Measurements from ENCODE around the gene ARHGAP24. TPM values are rescaled to one million over a fixed set of nuclear protein-coding genes. Genes with fewer than 3 reads are reported as not detected.
A peak's percentile ranks its signal among the peaks of the same experiment; 100 is the strongest.

The ARHGAP24 gene
- polyA plus RNA-seq, 4 donors: 109 to 126 (median 121) TPM

DNA sequence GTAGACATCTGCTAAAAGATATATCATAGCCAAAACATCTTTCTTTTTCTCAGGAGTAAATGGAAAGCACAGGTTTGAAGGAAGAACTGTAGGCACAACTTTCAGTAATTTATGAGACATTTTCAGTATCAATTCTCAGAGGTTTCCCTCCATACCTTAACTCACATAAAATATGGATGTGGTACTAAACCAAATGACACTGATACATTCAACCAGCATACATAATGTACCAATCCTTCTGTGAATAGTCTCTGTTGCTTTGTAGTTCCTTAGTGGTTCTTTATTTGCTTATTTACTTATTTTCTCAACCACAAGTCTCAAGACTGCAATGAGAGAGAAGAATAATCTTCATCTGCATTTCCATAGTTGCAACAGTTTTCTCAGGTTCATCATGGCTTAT, 96.1 kb downstream of the ARHGAP24 start:
- DNase-seq (ENCODE audit: low read depth in 4 of 4, low spot score in 3 of 4): no peak

DNA sequence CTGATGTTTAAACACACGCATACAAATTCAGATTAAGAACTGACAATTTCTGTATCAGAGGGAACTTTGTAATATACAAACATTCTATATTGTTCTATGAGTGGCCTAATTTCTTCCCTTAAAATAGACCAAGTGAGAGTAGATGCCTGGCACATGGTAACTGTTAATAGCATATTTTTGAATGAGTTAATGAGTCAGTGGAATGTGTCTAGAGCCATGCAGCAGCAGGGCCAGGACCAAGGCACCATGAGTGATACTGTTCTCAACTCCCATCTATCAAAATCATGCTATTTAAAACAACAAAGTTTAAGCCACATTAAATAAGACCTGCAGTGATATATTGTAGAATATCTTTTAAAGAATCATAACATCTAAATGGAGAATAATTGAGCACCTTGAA, 98.3 kb downstream of the ARHGAP24 start:
- DNase-seq (ENCODE audit: low read depth in 4 of 4, low spot score in 3 of 4): no peak

DNA sequence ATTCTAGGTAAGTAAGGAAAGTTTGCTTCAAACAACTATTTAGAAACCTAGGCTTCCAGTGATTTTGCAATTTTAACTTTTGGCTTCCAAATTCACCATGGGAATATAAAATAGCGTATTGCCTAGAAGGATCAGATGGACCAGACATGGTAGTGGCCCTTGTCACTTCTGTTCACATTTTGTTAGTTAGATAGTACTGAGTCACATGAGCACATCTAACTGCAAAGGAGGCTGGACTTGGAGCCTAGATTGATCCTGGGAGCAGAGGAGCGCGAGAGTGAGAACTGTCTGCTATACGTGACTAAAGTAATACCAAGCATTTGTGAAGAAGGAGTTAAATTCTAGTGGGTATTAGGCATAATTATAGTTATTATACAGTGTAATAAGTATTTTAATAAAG, 102.4 kb downstream of the ARHGAP24 start:
- no peak for DNase-seq (ENCODE audit: low read depth in 4 of 4, low spot score in 3 of 4)

DNA sequence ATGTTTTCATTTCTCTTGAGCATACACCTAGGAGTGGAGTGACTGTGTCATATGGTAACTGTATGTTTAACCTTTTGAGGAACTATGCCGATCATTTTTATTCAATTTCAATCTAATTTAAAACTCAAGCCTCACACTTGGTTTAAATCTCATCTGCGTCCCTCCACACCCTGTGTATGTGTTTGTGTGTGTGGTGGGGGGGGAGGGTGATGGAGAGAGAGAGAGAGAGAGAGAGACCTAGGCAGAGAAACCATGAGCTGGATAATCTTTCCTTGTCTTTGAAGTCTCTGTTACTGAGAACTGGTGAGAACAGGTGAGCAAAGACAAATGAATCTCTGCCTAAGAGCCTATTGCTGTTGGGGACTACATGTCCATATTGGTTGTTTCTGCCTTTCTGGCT, 105.0 kb downstream of the ARHGAP24 start:
- no peak for DNase-seq (ENCODE audit: low read depth in 4 of 4, low spot score in 3 of 4)

DNA sequence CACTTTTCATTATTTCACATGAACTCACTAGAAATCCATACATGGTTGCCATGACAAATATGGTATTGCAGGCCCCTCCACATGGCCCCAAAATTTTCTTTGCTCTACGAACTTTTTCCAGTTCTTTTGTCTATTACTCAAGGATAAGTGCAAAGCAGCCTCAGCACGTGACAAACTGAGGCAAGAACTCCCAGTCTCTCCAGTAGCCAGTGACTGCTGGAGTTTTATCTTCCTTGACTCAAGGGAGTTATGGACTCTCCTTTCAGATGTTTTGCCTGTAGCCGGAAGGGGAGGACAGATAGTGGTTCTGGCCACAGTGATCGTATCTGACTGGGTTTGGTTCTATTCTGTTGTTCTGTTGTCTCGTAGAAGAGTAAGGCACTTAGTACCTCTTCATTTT, 105.5 kb downstream of the ARHGAP24 start:
- no peak for DNase-seq (ENCODE audit: low read depth in 4 of 4, low spot score in 3 of 4)

DNA sequence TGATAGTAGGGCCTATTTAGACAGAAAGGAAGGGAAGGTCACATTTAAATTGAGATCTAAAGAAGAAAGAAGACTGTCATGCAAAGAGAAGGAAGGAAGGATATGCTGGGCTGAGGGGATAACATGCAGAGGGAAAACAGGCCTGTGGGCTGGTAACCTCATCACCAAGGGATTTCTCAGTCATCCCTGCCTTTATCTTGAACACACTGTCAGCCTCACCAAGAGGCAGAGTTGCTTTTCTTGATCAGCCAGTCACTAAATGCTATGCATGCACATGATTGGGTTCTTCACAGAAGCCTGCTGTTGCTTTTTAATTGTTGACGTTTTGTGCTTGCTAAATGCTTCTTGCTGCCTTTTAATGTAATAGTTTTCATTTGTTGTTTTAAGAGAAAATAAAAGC, 113.0 kb downstream of the ARHGAP24 start:
- no peak for DNase-seq (ENCODE audit: low read depth in 4 of 4, low spot score in 3 of 4)

DNA sequence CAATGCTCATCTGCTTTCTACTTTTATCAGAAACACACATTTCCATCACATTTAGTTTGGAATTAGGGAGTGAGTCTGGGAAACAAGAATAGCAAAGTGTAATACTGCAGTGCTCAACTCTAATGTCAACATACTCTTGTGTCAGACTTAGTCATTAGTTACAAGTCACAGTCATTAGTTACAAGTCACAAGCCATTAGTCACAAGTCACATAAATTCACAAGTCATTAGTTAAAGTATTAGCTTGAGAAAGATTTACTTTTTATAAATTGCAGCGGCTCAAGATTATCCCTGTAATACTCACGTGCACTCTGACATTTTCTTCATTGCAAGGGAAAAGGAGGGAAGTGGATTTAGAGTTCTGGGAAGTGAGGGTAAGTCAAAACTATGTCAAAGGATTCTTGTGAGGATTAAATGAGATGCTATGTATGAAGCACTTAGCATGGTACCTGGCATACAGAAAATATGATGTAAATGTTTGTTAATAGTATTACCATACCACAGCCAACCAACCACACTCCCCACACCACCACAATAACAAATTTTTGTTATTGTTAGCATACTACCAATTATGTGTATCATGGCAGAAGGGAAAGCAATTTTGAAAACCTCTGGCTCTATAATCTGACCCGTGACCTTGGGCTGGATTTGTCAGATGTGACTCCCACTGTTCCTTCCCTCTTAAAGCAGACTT, 116.6 kb downstream of the ARHGAP24 start:
- peak in 2 of 4 donors; percentile 8 to 10 for DNase-seq (ENCODE audit: low read depth in 4 of 4, low spot score in 3 of 4)

DNA sequence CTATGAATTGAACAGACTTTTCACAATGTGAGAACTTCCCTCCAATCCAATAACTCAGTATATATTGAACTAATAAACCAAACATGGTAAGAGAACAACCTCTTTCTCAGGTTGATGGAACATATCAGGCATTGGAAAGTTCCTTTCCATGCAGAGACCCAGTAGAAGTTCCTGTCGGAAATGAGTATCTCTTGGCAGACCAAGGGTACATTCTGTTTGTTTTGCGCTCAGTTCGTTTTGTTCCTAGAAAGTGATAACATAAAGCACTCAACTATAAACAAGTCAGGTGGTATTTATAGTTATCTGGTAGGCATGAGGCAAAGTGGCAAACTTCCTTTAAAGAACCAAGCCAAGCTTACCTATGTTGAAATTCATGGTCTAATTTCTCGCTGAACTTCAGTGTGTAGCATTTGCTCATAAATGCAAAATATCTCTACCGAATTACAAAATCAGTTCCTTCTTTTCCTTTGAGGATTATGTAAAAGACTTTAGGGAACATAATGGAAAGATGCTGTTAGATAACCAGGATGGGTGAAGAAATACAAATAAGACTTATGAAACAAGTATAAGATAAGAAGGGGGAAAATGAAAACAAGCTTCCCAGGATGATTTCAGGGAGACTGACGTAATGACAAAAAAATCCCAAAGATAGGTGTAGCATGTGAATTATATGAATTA, 120.3 kb downstream of the ARHGAP24 start:
- no peak for DNase-seq (ENCODE audit: low read depth in 4 of 4, low spot score in 3 of 4)

DNA sequence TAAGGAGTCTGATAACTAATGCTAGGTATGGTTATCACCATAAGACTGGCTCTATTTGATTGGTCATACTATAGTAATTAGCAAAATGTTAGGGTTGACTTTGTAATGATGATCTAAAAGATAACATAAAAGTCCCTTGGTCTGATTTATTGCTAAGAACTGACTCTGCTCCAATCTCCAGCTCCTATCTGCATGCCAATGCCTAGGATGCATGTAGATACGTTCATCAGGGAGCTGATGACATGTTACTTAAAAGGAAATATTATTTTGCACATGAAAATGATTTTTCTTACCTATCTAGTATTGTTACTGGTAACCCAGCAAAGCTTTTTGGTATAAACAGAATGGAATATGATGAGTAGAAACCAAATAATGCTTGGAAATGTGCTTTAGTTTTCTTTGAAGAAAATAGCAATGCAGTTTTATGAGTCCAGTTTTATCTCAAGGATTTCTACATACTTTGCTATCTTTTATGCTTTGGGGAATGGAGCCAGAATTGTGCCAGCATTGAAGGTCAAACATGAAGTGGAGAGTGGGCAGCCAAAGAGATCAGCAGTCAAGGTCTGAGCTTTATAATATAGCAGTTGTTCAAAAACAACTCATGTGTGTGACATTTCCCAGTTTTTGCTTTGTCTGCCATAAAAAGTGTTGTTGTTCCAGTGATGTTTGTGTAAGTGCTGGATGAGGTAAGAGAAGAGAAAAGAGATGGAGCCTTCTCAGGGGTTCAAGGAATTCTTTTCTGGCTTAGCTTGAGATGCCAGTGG, 121.0 kb downstream of the ARHGAP24 start:
- no peak for DNase-seq (ENCODE audit: low read depth in 4 of 4, low spot score in 3 of 4)

DNA sequence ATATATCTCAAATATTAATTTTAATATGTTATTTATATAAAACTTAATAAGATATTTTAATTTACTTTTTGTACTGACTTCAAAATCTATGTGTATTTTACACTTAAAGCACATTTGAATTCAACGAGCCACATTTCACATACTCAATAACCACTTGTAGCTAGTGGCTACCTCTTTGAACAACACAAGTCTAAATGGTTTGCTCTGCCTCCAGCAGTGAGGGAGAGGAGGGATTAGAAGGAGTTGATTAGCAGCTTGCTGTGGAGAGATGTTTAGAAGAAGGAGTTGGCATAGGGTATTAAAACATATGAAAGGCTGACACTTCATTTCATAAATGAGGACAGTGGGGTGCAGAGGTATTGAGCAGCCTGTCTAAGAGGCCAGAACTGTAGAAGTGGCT, 124.0 kb downstream of the ARHGAP24 start:
- DNase-seq (ENCODE audit: low read depth in 4 of 4, low spot score in 3 of 4): no peak

DNA sequence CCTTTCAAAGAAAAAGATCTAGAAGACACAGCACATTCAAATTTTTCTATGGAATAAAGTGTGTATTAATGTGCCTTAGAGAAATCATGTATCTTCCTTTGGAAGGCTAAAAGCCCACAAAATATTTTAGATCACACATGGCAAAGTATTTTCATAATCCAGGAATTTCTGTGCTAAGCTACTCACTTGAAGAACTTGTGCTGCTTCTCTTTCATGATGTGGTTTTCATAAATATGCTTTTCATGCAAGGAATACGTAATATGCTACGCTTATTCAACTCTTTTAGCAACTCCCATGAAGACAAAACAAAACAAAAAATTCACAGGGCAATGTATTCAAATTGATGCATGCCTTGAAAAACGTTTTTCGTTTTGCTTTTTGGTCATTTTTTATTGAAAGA, 125.6 kb downstream of the ARHGAP24 start:
- DNase-seq (ENCODE audit: low read depth in 4 of 4, low spot score in 3 of 4): no peak

DNA sequence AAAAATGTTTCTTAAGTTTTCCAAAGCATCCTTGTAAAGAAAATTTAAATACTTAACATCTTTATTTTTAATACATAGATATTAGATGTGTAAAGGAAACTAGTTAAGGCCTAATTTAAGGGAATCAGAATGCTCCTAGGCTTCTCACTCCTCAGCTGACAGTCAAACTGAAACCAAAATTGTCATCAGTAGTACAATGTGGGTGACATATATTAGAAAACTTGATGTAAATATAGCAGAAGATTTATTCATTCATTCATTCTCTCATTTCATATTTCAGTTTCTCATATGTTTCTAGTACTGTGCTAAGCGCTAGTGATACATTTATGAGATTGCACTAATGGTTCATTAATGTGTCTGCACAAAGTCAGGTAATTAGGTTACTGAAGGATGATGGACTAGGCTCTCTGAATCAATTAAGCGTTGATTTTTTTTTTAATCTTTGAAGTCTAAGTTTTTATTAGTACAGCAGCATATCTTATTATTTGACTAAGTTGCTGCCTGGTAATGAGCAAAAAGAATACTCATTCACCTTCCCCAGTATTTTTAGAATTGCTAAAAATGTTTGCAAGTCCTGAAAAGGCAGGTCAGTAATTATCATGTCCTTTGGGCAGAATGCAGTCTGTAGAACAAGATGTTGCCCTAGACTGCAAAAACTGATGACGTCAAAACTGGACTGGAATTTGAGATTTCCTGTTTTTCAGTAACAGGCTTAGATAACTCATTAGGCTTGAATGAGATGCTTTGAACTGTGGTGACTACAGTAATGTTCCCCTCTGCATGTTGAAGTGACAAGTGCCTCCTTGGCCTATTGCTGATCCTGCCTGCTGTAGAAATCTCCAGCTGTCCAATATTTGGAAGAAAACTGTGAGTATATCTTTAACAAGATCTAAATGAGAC, 128.7 kb downstream of the ARHGAP24 start:
- DNase-seq (ENCODE audit: low read depth in 4 of 4, low spot score in 3 of 4): peak in 1 of 4 donors; percentile 8

DNA sequence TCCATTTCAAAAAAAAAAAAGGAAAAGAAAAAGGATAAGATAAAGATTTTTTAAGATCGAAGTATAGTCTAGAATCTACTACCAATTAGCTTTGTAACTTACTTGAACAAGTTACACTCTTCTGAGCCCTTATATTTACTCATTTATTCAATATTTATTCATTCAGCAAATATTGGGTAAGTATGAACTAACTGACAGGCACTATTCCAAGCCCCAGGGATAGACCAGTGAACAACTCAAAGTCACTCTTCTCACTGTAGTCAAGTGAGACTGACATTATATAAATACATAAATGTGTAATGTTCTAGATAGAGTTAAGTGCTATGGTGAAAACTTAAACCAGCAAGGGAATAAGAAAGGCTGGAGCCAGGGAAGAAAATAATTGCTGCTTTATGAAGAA, 131.6 kb downstream of the ARHGAP24 start:
- no peak for DNase-seq (ENCODE audit: low read depth in 4 of 4, low spot score in 3 of 4)

DNA sequence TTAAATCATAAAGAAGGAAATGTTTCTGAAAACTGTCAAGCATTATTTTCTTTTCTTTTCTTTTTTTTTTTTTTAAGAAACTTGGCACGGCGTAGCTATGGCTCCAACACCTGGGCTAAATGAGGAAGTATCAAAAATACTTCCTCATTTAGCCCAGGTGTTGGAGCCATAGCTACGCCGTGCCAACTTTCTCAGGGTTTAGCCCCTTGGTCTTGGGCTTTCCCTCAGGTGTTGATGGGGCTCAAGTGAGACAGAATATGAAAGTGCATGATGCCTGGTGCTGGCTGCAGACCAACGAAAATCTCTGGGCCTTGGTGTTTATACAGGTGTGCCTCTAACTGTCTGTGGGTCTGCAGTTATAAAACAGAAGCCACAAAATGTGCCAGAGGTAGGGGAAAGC, 132.7 kb downstream of the ARHGAP24 start:
- no peak for DNase-seq (ENCODE audit: low read depth in 4 of 4, low spot score in 3 of 4)

DNA sequence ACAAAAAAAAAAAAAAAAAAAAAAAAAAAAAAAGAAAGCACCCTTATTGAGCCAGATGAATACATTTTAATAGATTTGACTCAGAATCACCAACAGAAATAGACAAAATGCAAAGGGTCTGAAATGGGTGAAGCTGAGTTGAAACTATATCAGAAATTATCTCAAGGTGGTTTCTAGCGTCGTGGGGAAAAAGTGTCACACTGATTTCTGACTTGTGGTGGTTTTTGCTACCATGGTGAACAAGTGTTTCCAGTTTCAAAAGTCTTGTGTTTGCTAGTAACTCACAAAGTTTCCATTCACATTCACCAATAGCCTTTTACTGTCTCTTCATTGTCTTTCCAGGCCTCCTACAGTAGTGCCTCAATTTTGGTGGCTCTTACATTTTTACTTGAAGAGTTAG, 135.5 kb downstream of the ARHGAP24 start:
- no peak for DNase-seq (ENCODE audit: low read depth in 4 of 4, low spot score in 3 of 4)

DNA sequence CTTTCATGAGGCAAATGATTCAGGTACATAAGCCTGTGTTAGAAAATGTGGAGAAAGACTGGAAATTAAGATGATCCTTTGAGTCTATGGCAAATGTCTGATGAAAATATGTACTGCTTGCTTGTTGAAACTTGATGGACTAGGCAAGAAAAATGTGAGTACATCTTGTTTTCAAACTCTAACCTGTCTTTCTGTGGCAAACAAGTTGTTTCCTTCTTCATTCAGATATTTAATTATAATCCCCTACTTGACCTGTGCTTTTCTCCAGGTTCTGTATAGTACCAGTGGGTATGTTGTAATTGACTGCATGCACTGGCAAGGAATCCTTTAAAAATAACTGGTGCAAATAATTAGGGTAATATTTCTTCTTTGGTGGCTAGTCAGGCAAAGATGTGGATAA, 136.7 kb downstream of the ARHGAP24 start:
- DNase-seq (ENCODE audit: low read depth in 4 of 4, low spot score in 3 of 4): no peak

DNA sequence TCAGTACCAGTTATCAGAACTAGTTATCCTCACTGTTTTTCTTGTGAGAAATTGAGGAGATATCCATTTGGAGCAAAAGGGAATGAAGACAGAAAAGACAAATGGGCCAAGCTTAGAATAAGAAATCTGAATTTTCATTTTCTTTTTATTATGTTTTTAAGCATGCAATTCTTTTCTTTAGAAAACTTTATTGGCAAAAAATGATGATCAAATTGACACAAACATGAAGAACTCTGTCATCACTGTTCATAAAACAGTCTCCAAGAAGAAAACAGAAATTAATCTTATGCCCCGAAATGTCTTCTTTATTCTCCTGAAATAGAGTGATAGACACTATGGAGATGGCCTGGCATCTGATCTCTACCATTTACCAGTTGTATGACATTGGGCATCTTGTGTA, 139.0 kb downstream of the ARHGAP24 start:
- no peak for DNase-seq (ENCODE audit: low read depth in 4 of 4, low spot score in 3 of 4)

DNA sequence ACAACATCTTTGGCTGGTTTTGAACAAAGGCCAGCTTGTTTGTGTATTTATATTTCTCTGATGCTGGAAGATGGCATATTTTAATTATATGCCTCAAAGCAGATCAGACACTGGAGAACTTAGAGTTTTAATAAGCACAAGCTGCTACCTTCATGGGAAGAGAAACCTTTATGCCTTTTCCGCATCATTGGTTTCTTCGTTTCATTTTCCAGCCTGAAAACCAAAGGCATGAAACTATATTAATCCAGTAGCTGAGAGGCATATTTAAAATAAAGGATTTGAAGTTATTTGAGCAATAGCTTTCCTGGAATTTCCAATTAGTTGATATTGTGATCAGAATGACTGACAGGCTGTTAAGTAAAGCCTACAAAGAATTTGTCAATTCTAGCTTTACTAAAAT, 141.0 kb downstream of the ARHGAP24 start:
- no peak for DNase-seq (ENCODE audit: low read depth in 4 of 4, low spot score in 3 of 4)

DNA sequence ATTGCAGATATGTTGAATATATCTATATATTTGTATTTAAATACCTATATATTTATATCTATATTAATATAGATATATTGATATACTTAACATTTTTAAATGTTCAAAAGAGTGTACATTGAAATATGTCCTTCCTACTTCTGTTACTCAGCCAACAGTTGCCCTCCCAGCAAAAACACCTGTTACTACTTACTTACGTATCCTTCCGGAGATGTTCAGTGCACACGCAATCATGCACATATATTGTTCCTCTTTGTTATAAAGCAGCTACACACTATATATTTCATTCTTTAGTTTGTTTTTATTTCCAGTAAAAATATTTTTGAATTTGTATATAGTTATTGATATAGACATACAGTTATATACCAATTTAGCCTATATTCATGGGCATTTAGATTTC, 142.3 kb downstream of the ARHGAP24 start:
- no peak for DNase-seq (ENCODE audit: low read depth in 4 of 4, low spot score in 3 of 4)

DNA sequence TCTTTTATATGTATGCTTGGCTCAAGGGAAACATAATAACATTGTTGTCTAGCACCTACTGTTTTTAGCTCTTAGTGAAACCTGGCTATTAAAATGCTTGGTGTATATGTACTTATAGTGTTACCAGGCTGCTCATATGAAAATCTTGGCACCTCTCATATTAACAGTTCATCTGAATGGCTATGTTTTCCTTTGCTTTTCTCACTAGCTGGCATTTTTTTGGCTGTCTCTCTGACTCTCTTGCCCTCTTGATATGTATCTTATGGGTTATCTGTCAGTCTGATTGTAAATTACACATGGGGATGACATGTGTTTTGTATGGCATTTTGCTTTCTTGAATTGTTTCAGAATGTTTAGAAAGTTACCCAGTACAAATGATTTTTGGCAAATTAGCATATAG, 158.0 kb downstream of the ARHGAP24 start:
- DNase-seq (ENCODE audit: low read depth in 4 of 4, low spot score in 3 of 4): no peak

DNA sequence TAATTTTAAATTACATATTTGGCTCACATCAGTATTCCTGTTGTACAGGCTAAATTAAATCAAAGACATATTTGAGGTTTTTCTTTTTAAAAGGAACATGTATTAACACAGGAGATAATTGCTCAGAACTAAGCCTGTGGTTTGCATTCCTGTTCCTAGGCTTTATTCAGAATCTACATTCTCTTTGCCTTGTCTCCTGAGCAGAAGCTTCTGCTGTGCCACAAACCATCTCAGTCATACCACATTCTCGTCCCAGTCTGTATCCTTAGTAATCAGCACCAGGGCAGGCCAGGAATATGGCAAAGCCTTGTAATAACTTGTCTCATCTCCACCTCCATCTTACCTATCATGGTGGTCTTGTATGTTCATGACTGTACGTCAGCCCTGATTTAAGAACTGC, 162.8 kb downstream of the ARHGAP24 start:
- no peak for DNase-seq (ENCODE audit: low read depth in 4 of 4, low spot score in 3 of 4)

Measured in right renal pelvis (tissue), 4 donors.